IPS DF 19.7 (cell line): ENCODE data around the gene ABCA8.
"Not testable (repeated sequence)": the region's sequence is repeated elsewhere in the genome, so short reads cannot be mapped to it uniquely, and the experiment has no call there.

Source experiments
- DNase-seq: peaks from one replicate; pipeline ENCODE4 v3.0.0-alpha.2; 2013; ENCODE audit warnings: low read depth, low spot score

ABCA8 gene

GRCh38 chr17:68831170-68831569 lies 124.0 kb downstream of the ABCA8 start:
- DNase-seq: no peak

GRCh38 chr17:68830313-68830712 lies 124.9 kb downstream of the ABCA8 start:
- DNase-seq: no peak

GRCh38 chr17:68829211-68829610 lies 126.0 kb downstream of the ABCA8 start:
- DNase-seq: no peak

GRCh38 chr17:68824707-68825106 lies 130.5 kb downstream of the ABCA8 start:
- no peak for DNase-seq

GRCh38 chr17:68824185-68824584 lies 131.0 kb downstream of the ABCA8 start:
- DNase-seq: not testable (repeated sequence)

GRCh38 chr17:68822719-68823289 lies 132.4 kb downstream of the ABCA8 start:
- no peak for DNase-seq

- no peak for DNase-seq
Measured at GRCh38 chr17:68821860-68822696, 133.1 kb downstream of the ABCA8 start.

GRCh38 chr17:68820825-68821481 lies 134.2 kb downstream of the ABCA8 start:
- no peak for DNase-seq

GRCh38 chr17:68820476-68820824 lies 134.7 kb downstream of the ABCA8 start:
- DNase-seq: no peak

- no peak for DNase-seq
Measured at GRCh38 chr17:68819465-68819864, 135.7 kb downstream of the ABCA8 start.
